ENCODE measurements around the gene ALDH16A1.

ALDH16A1 gene

GRCh38 chr19:49419173-49419572 lies 33.9 kb upstream of the ALDH16A1 start:
- no peaks in the 10 kb centered on the region for H3K9me3 ChIP-seq (ENCODE audit: control insufficient read depth, insufficient read depth, low read length)
- no peaks in the 10 kb centered on the region for H3K36me3 ChIP-seq (ENCODE audit: insufficient read depth, low read length)
- no peak overlapping the region for H3K9ac ChIP-seq (ENCODE audit: low read depth, low read length)
- H3K4me1 ChIP-seq (ENCODE audit: insufficient read depth, low read length), result peaks cover 8% of the 10 kb centered on the region; the same call in 1 of the 2 replicates

GRCh38 chr19:49420227-49420626 lies 32.8 kb upstream of the ALDH16A1 start:
- peaks cover 8% of the 10 kb centered on the region; the same call in 1 of the 2 replicates for H3K4me1 ChIP-seq (ENCODE audit: insufficient read depth, low read length)
- no peak overlapping the region for H3K9ac ChIP-seq (ENCODE audit: low read depth, low read length)
- H3K36me3 ChIP-seq (ENCODE audit: insufficient read depth, low read length), result no peaks in the 10 kb centered on the region
- no peaks in the 10 kb centered on the region for H3K9me3 ChIP-seq (ENCODE audit: control insufficient read depth, insufficient read depth, low read length)

- Histone ChIP-seq H3K9ac (ENCODE audit: low read depth, low read length) (peak overlapping the region; percentile 25; the same call in 1 of the 2 replicates), H3K9me3 (ENCODE audit: control insufficient read depth, insufficient read depth, low read length) (no peaks in the 10 kb centered on the region), H3K36me3 (ENCODE audit: insufficient read depth, low read length) (no peaks in the 10 kb centered on the region), H3K4me1 (ENCODE audit: insufficient read depth, low read length) (peaks cover 8% of the 10 kb centered on the region; the same call in 1 of the 2 replicates)
These were observed 31.8 kb upstream of the ALDH16A1 start for GRCh38 chr19:49421039-49421877.

GRCh38 chr19:49421878-49422202 lies 31.2 kb upstream of the ALDH16A1 start:
- Histone ChIP-seq H3K9ac (ENCODE audit: low read depth, low read length) (no peak overlapping the region), H3K36me3 (ENCODE audit: insufficient read depth, low read length) (no peaks in the 10 kb centered on the region), H3K4me1 (ENCODE audit: insufficient read depth, low read length) (peaks cover 12% of the 10 kb centered on the region; the same call in 1 of the 2 replicates)

GRCh38 chr19:49422407-49423070 lies 30.5 kb upstream of the ALDH16A1 start:
- H3K9me3 ChIP-seq (ENCODE audit: control insufficient read depth, insufficient read depth, low read length), result no peaks in the 10 kb centered on the region
- H3K4me1 ChIP-seq (ENCODE audit: insufficient read depth, low read length), result peaks cover 17% of the 10 kb centered on the region; the same call in 1 of the 2 replicates
- no peaks in the 10 kb centered on the region for H3K36me3 ChIP-seq (ENCODE audit: insufficient read depth, low read length)
- H3K9ac ChIP-seq (ENCODE audit: low read depth, low read length), result peak overlapping the region; percentile 53; the same call in 1 of the 2 replicates

More at GRCh38 chr19:49421878-49422202, 31.2 kb upstream of the ALDH16A1 start:
- H3K9me3 ChIP-seq (ENCODE audit: control insufficient read depth, insufficient read depth, low read length), result no peaks in the 10 kb centered on the region

- Histone ChIP-seq H3K36me3 (ENCODE audit: insufficient read depth, low read length) (no peaks in the 10 kb centered on the region), H3K9ac (ENCODE audit: low read depth, low read length) (peak within 1 kb of the TSS; percentile 53; the same call in 1 of the 2 replicates), H3K9me3 (ENCODE audit: control insufficient read depth, insufficient read depth, low read length) (no peaks in the 10 kb centered on the region), H3K4me1 (ENCODE audit: insufficient read depth, low read length) (peaks cover 17% of the 10 kb centered on the region; the same call in 1 of the 2 replicates)
These were observed 29.7 kb upstream of the ALDH16A1 start, which contains the start of gene PTH2 for GRCh38 chr19:49423071-49423984. Gene PTH2 (minus strand): TSS chr19:49423441. CDS start chr19:49423339, 102 bp downstream.

- peaks cover 17% of the 10 kb centered on the region; the same call in 1 of the 2 replicates for H3K4me1 ChIP-seq (ENCODE audit: insufficient read depth, low read length)
These were observed 29.1 kb upstream of the ALDH16A1 start for GRCh38 chr19:49423985-49424303.

GRCh38 chr19:49425178-49425577 lies 27.8 kb upstream of the ALDH16A1 start, which contains the start of gene GFY:
Gene GFY (plus strand): TSS chr19:49425388. CDS start chr19:49426431, 1,043 bp downstream.
- H3K9ac ChIP-seq (ENCODE audit: low read depth, low read length), result peak within 1 kb of the TSS; percentile 22; the same call in 1 of the 2 replicates
- no peaks in the 10 kb centered on the region for H3K9me3 ChIP-seq (ENCODE audit: control insufficient read depth, insufficient read depth, low read length)
- no peaks in the 10 kb centered on the region for H3K36me3 ChIP-seq (ENCODE audit: insufficient read depth, low read length)
- H3K4me1 ChIP-seq (ENCODE audit: insufficient read depth, low read length), result peaks cover 17% of the 10 kb centered on the region; the same call in 1 of the 2 replicates

More at GRCh38 chr19:49423985-49424303, 29.1 kb upstream of the ALDH16A1 start:
- H3K36me3 ChIP-seq (ENCODE audit: insufficient read depth, low read length), result no peaks in the 10 kb centered on the region
- H3K9ac ChIP-seq (ENCODE audit: low read depth, low read length), result no peak overlapping the region
- no peaks in the 10 kb centered on the region for H3K9me3 ChIP-seq (ENCODE audit: control insufficient read depth, insufficient read depth, low read length)

- Histone ChIP-seq H3K9me3 (ENCODE audit: control insufficient read depth, insufficient read depth, low read length) (no peaks in the 10 kb centered on the region), H3K36me3 (ENCODE audit: insufficient read depth, low read length) (no peaks in the 10 kb centered on the region), H3K9ac (ENCODE audit: low read depth, low read length) (peak overlapping the region; percentile 22; the same call in 1 of the 2 replicates), H3K4me1 (ENCODE audit: insufficient read depth, low read length) (peaks cover 14% of the 10 kb centered on the region; the same call in 1 of the 2 replicates)
These were observed 27.0 kb upstream of the ALDH16A1 start for GRCh38 chr19:49425922-49426592.

GRCh38 chr19:49427339-49427738 lies 25.7 kb upstream of the ALDH16A1 start:
- Histone ChIP-seq H3K9ac (ENCODE audit: low read depth, low read length) (no peak overlapping the region), H3K4me1 (ENCODE audit: insufficient read depth, low read length) (peaks cover 14% of the 10 kb centered on the region; the same call in 1 of the 2 replicates), H3K9me3 (ENCODE audit: control insufficient read depth, insufficient read depth, low read length) (no peaks in the 10 kb centered on the region), H3K36me3 (ENCODE audit: insufficient read depth, low read length) (no peaks in the 10 kb centered on the region)

- peaks cover 14% of the 10 kb centered on the region; the same call in 1 of the 2 replicates for H3K4me1 ChIP-seq (ENCODE audit: insufficient read depth, low read length)
- H3K36me3 ChIP-seq (ENCODE audit: insufficient read depth, low read length), result no peaks in the 10 kb centered on the region
- peak overlapping the region; percentile 55 for H3K9ac ChIP-seq (ENCODE audit: low read depth, low read length)
- no peaks in the 10 kb centered on the region for H3K9me3 ChIP-seq (ENCODE audit: control insufficient read depth, insufficient read depth, low read length)
These were observed 25.0 kb upstream of the ALDH16A1 start for GRCh38 chr19:49427855-49428546.

- Histone ChIP-seq H3K9me3 (ENCODE audit: control insufficient read depth, insufficient read depth, low read length) (no peaks in the 10 kb centered on the region), H3K36me3 (ENCODE audit: insufficient read depth, low read length) (no peaks in the 10 kb centered on the region), H3K4me1 (ENCODE audit: insufficient read depth, low read length) (peaks cover 11% of the 10 kb centered on the region; the same call in 1 of the 2 replicates), H3K9ac (ENCODE audit: low read depth, low read length) (peak overlapping the region; percentile 55; the same call in 1 of the 2 replicates)
These were observed 24.2 kb upstream of the ALDH16A1 start for GRCh38 chr19:49428547-49429451.

All from ES-I3 (cell line).